Muscle layer of colon (tissue), 2 donors: ENCODE results near the gene GKAP1.
"Not testable (repeated sequence)": the region's sequence is repeated elsewhere in the genome, so short reads cannot be mapped to it uniquely, and the experiment has no call there.

Source experiments
- H3K27ac ChIP-seq: one replicate; pipeline ENCODE4 v1.7.0; 2013; ENCODE audit warnings: low read depth, mild to moderate bottlenecking, low read length, moderate library complexity
- H3K27me3 ChIP-seq, 2 donors: one replicate each; pipeline ENCODE4 v1.7.0; 2013; ENCODE audit warnings: low read length in 2 of 2, mild to moderate bottlenecking in 2 of 2; ENCODE audit not compliant: insufficient read depth in 2 of 2, control insufficient read depth in 1 of 2
- H3K36me3 ChIP-seq: one replicate; pipeline ENCODE4 v1.7.0; 2013; ENCODE audit warnings: mild to moderate bottlenecking, low read length; ENCODE audit not compliant: insufficient read depth
- H3K4me1 ChIP-seq: one replicate; pipeline ENCODE4 v1.7.0; 2013; ENCODE audit warnings: mild to moderate bottlenecking, low read length; ENCODE audit not compliant: insufficient read depth
- H3K4me3 ChIP-seq, 2 donors: one replicate each; pipeline ENCODE4 v1.7.0; 2013; ENCODE audit warnings: low read length in 2 of 2, low read depth in 1 of 2, mild to moderate bottlenecking in 1 of 2, moderate library complexity in 1 of 2
- H3K9ac ChIP-seq: one replicate; pipeline ENCODE4 v1.7.0; 2013; ENCODE audit warnings: low read length
- H3K9me3 ChIP-seq: one replicate; pipeline ENCODE4 v1.7.0; 2013; ENCODE audit warnings: mild to moderate bottlenecking, low read length
- donor health status: abdominal sarcoma.
- donor health status: Adenocarcinoma of cecum.

The GKAP1 gene

GRCh38 chr9:83794051-83794450, 23.5 kb downstream of the GKAP1 start:
- Histone ChIP-seq H3K4me3 (no peak overlapping the region), H3K4me1 (no peaks in the 10 kb centered on the region), H3K36me3 (peaks cover 10% of the 10 kb centered on the region), H3K9me3 (no peaks in the 10 kb centered on the region), H3K9ac (no peak overlapping the region), H3K27ac (no peak overlapping the region), H3K27me3 (no peaks in the 10 kb centered on the region)

GRCh38 chr9:83792746-83793145, 24.8 kb downstream of the GKAP1 start:
- no peaks in the 10 kb centered on the region for H3K9me3 ChIP-seq
- no peak overlapping the region for H3K27ac ChIP-seq
- peaks cover 10% of the 10 kb centered on the region for H3K36me3 ChIP-seq
- H3K4me3 ChIP-seq: no peak overlapping the region
- no peak overlapping the region for H3K9ac ChIP-seq
- H3K27me3 ChIP-seq: no peaks in the 10 kb centered on the region
- no peaks in the 10 kb centered on the region for H3K4me1 ChIP-seq

GRCh38 chr9:83778164-83778563, 39.4 kb downstream of the GKAP1 start:
- no peaks in the 10 kb centered on the region for H3K4me1 ChIP-seq
- H3K27me3 ChIP-seq: no peaks in the 10 kb centered on the region
- H3K36me3 ChIP-seq: peaks cover 4% of the 10 kb centered on the region
- no peak overlapping the region for H3K4me3 ChIP-seq
- H3K27ac ChIP-seq: no peak overlapping the region
- H3K9me3 ChIP-seq: no peaks in the 10 kb centered on the region
- H3K9ac ChIP-seq: no peak overlapping the region

- H3K27ac ChIP-seq: no peak overlapping the region
Measured at GRCh38 chr9:83775932-83776331, 41.6 kb downstream of the GKAP1 start.

GRCh38 chr9:83772860-83773259, 44.7 kb downstream of the GKAP1 start:
- H3K4me3 ChIP-seq: no peak overlapping the region
- no peaks in the 10 kb centered on the region for H3K9me3 ChIP-seq
- H3K27ac ChIP-seq: no peak overlapping the region
- H3K27me3 ChIP-seq: no peaks in the 10 kb centered on the region
- H3K9ac ChIP-seq: no peak overlapping the region
- H3K36me3 ChIP-seq: no peaks in the 10 kb centered on the region
- H3K4me1 ChIP-seq: no peaks in the 10 kb centered on the region

More at GRCh38 chr9:83775932-83776331, 41.6 kb downstream of the GKAP1 start:
- Histone ChIP-seq H3K36me3 (no peaks in the 10 kb centered on the region), H3K9me3 (no peaks in the 10 kb centered on the region), H3K9ac (no peak overlapping the region), H3K4me3 (no peak overlapping the region), H3K4me1 (no peaks in the 10 kb centered on the region), H3K27me3 (no peaks in the 10 kb centered on the region)

- Histone ChIP-seq H3K27ac (no peak overlapping the region), H3K9ac (no peak overlapping the region), H3K9me3 (no peaks in the 10 kb centered on the region), H3K27me3 (no peaks in the 10 kb centered on the region), H3K4me1 (no peaks in the 10 kb centered on the region), H3K36me3 (no peaks in the 10 kb centered on the region), H3K4me3 (no peak overlapping the region)
Measured at GRCh38 chr9:83765376-83765775, 52.2 kb downstream of the GKAP1 start.

GRCh38 chr9:83754383-83754977, 63.1 kb downstream of the GKAP1 start:
- no peak overlapping the region for H3K9ac ChIP-seq
- no peak overlapping the region for H3K4me3 ChIP-seq
- H3K27me3 ChIP-seq: no peaks in the 10 kb centered on the region
- H3K36me3 ChIP-seq: peaks cover 10% of the 10 kb centered on the region
- no peaks in the 10 kb centered on the region for H3K9me3 ChIP-seq
- H3K4me1 ChIP-seq: no peaks in the 10 kb centered on the region
- H3K27ac ChIP-seq: no peak overlapping the region

GRCh38 chr9:83749706-83750105, 67.9 kb downstream of the GKAP1 start:
- Histone ChIP-seq H3K4me1 (no peaks in the 10 kb centered on the region), H3K4me3 (no peak overlapping the region), H3K9ac (no peak overlapping the region), H3K36me3 (peaks cover 14% of the 10 kb centered on the region), H3K9me3 (no peaks in the 10 kb centered on the region), H3K27me3 (no peaks in the 10 kb centered on the region), H3K27ac (no peak overlapping the region)

GRCh38 chr9:83744206-83744605, 73.4 kb downstream of the GKAP1 start:
- Histone ChIP-seq H3K27me3 (no peaks in the 10 kb centered on the region), H3K27ac (no peak overlapping the region), H3K4me3 (no peak overlapping the region), H3K36me3 (peaks cover 4% of the 10 kb centered on the region), H3K4me1 (no peaks in the 10 kb centered on the region), H3K9me3 (no peaks in the 10 kb centered on the region), H3K9ac (no peak overlapping the region)

- no peaks in the 10 kb centered on the region for H3K4me1 ChIP-seq
- no peak overlapping the region for H3K27ac ChIP-seq
- H3K27me3 ChIP-seq: no peaks in the 10 kb centered on the region
- no peaks in the 10 kb centered on the region for H3K9me3 ChIP-seq
- no peak overlapping the region for H3K9ac ChIP-seq
- H3K4me3 ChIP-seq: no peak overlapping the region
- H3K36me3 ChIP-seq: no peaks in the 10 kb centered on the region
Measured at GRCh38 chr9:83733739-83734138, 83.8 kb downstream of the GKAP1 start.

GRCh38 chr9:83728591-83729368, 88.8 kb downstream of the GKAP1 start:
- not testable (repeated sequence) for H3K27me3 ChIP-seq, H3K9me3 ChIP-seq, H3K4me3 ChIP-seq, H3K9ac ChIP-seq, H3K27ac ChIP-seq, H3K4me1 ChIP-seq, H3K36me3 ChIP-seq

- no peaks in the 10 kb centered on the region for H3K4me1 ChIP-seq
- H3K36me3 ChIP-seq: no peaks in the 10 kb centered on the region
- no peaks in the 10 kb centered on the region for H3K9me3 ChIP-seq
- H3K27ac ChIP-seq: no peak overlapping the region
- no peak overlapping the region for H3K4me3 ChIP-seq
- H3K27me3 ChIP-seq: no peaks in the 10 kb centered on the region
- H3K9ac ChIP-seq: no peak overlapping the region
Measured at GRCh38 chr9:83724436-83724835, 93.1 kb downstream of the GKAP1 start.
